ENCODE results near the gene EXOC3L1.

EXOC3L1 gene

DNA sequence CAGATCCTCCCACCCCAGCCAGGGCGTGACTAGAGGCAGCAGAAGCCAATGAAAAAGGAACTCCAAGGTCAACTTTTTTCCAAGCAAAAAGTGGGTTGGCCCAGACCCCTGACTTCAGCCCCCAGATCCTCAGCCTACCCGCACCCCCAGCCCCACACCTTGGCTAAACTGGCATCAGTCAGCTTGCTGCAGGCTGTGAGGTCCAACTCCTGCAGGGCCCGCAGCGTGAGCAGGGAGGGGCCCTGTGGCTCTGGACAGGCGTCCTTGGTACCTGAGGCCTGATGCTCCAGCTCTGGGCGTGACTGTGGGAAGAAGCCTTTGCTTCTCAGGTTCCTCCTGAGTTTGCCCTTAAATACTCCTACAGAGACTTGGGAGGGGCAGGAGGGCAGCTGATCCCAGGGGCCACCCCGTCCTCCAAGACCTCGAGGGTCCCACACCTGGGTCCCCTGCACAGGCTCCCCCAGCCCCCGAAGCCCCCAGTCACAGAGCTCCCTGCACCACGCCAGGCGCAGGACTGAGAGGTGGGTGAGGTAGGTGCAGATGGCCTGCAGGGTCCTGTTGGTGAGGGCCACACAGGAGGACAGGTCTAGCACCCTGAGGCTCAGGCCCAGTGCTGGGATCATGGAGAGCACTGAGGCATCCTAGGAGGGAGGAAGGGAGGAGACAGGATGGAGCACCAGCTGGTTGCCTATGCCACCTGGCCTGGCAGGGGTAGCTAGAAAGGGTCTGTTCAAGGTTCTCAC lies 18.4 kb upstream of the EXOC3L1 start:
- no peaks in the 10 kb centered on the region for H3K27me3 Mint-ChIP-seq
- H3K27ac Mint-ChIP-seq: no peak overlapping the region
- H3K36me3 Mint-ChIP-seq: peaks cover 3% of the 10 kb centered on the region
- H3K4me1 Mint-ChIP-seq: no peaks in the 10 kb centered on the region
- H3K9me3 Mint-ChIP-seq: no peaks in the 10 kb centered on the region
- DNase-seq (ENCODE audit: low spot score in 2 of 2): no peak
- no peak for ATAC-seq (ENCODE audit: low read depth)
- no peak overlapping the region for H3K4me3 Mint-ChIP-seq

DNA sequence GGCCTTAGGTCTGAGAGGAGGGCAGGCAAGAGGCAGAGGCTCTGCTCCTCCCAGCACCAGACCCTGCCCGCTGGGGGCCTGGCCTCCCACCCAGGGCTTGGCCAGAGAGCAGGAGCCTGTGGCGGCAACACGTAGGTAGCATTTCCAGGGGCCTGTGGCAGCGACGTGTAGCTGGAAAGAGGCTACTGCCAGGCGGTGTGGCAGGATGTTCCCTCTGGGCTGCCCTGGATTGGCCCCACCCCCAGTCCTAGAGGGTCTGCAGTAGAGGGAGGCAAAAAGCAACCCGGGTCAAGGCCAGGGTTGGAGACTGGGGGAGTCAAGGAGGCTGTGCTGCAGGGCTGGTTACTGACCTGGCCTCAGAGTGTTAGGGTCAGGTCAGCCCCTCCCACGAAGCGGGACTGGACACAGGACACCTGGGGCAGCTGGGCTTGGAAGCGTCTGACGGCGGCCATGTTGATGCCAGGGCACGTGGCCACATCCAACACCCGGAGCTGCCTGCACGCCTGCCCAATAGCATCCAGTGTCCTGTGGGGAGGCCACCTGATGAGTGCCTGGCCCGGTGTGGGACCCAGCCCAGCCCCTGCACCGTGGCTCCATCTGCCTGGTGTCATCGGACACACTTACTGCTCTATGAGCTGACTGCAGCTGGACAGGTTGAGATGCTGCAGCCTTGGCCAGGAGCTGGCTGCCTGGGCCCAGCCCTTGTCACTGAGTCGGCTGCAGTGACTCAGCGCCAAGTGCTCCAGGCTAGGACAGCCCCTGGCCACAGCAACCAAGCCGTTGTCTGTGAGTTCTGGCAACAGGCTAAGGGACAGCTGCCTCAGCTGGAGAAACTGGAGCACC lies 17.5 kb upstream of the EXOC3L1 start:
- no peaks in the 10 kb centered on the region for H3K4me1 Mint-ChIP-seq
- ATAC-seq (ENCODE audit: low read depth): no peak
- DNase-seq (ENCODE audit: low spot score in 2 of 2): no peak
- H3K9me3 Mint-ChIP-seq: no peaks in the 10 kb centered on the region
- H3K36me3 Mint-ChIP-seq: peaks cover 3% of the 10 kb centered on the region
- H3K27me3 Mint-ChIP-seq: no peaks in the 10 kb centered on the region
- no peak overlapping the region for H3K4me3 Mint-ChIP-seq
- H3K27ac Mint-ChIP-seq: no peak overlapping the region

DNA sequence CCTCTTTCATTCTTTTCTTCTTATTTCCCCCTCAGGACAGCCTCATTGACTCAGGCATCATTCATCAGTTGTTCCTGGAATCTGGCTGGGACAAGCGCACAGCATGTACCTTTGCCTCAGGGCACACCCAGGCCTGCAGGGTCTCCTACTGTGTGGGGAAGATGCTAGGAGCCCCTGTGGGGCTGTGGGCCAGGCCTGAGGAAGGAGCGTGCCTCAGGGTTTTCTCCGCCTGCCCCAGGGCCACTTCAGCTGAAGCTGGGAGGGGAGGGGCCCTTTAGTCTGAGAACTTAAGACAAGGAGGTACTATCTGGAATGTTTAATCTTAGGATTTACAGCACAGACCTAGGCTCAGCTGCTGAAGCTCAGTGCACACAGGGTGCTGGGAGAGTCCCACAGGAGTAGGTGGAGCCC lies 16.9 kb upstream of the EXOC3L1 start:
- peaks cover 3% of the 10 kb centered on the region for H3K36me3 Mint-ChIP-seq
- no peaks in the 10 kb centered on the region for H3K27me3 Mint-ChIP-seq
- H3K4me1 Mint-ChIP-seq: no peaks in the 10 kb centered on the region
- ATAC-seq (ENCODE audit: low read depth): no peak
- H3K4me3 Mint-ChIP-seq: no peak overlapping the region
- no peak for DNase-seq (ENCODE audit: low spot score in 2 of 2)
- H3K27ac Mint-ChIP-seq: no peak overlapping the region
- no peaks in the 10 kb centered on the region for H3K9me3 Mint-ChIP-seq

DNA sequence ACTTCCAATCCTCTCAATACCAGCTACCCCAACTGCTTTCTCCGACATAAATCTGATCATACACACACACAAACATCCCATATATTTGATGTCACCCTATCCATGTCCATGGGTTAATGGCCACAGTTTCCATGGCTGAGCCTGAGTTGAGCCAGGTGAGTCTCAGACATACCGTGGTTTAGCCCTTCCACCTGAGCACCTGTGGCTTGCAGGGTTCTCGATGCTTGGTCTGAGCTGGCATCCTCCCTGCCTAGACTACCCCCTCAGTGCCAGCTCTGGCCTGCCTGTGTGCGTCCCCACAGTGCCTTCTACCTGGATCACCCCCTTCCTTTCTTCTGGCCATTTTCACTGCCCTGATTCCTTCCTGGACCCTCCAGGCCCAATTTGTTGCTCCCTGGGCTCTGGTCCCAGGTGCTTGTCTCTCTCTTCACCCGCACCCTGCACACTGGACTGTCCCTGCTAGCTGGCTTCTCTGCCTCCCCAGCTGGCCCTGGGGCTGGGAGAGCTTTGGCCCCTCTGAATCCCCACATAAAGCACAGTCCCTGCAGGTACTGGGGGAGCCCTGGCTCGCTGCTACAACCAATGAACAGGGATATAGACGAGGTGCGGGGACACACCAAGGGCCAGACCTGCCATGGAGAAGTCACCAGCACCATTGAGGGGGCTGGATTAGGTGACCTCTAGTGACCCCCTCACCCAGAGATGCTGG lies 16.3 kb upstream of the EXOC3L1 start:
- ATAC-seq (ENCODE audit: low read depth) (no peak), DNase-seq (ENCODE audit: low spot score in 2 of 2) (no peak)
- no peaks in the 10 kb centered on the region for H3K4me1 Mint-ChIP-seq
- H3K27ac Mint-ChIP-seq: no peak overlapping the region
- no peaks in the 10 kb centered on the region for H3K9me3 Mint-ChIP-seq
- peaks cover 3% of the 10 kb centered on the region for H3K36me3 Mint-ChIP-seq
- no peak overlapping the region for H3K4me3 Mint-ChIP-seq
- no peaks in the 10 kb centered on the region for H3K27me3 Mint-ChIP-seq

DNA sequence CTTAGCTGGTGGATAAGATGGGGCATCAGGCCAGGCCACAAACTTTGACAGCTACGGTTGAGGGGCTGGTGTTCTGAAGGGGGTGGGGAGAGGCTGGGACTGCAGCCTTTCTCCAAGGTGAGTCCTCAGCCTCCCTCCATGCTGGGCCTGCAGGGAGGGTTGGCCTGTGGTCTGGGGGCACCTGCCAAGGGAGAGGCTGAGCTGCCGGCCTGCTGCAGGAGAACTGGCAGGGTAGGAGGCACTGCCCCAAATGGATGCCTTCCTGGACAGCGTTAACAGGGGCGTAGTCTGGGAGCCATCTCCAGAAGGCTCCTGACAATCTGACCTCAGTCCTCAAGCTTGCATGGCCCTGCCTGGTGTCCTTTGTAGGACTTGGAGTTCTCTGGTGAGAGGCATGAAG lies 14.1 kb upstream of the EXOC3L1 start:
- no peak overlapping the region for H3K4me3 Mint-ChIP-seq
- peaks cover 2% of the 10 kb centered on the region for H3K4me1 Mint-ChIP-seq

DNA sequence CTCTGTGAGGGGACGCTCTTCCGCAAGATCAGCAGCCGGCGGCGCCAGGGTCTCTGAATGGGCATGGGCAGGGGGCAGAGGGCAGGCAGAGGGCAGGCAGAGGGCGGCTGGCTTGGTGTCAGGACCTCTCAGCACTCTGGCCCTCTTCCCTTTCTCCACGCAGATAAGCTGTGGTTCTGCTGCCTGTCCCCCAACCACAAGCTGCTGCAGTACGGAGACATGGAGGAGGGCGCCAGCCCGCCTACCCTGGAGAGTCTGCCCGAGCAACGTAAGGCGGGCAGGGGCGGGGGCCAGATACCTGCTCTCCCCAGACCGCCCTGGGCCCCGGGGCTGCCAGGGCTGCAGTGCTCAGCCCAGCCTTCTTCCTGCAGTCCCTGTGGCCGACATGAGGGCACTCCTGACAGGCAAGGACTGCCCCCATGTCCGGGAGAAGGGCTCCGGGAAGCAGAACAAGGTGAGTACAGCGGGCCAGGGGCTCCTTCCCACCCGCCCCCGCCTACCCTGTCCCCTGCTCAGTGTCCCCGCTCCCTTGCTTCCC lies 13.1 kb upstream of the EXOC3L1 start:
- Mint-ChIP-seq H3K9me3 (no peaks in the 10 kb centered on the region), H3K4me1 (peaks cover 4% of the 10 kb centered on the region), H3K4me3 (no peak overlapping the region), H3K27ac (no peak overlapping the region), H3K27me3 (no peaks in the 10 kb centered on the region), H3K36me3 (peaks cover 8% of the 10 kb centered on the region)
- DNase-seq (ENCODE audit: low spot score in 2 of 2) (no peak), ATAC-seq (ENCODE audit: low read depth) (no peak)

More for the DNA sequence above, 14.1 kb upstream of the EXOC3L1 start:
- H3K9me3 Mint-ChIP-seq: no peaks in the 10 kb centered on the region
- ATAC-seq (ENCODE audit: low read depth) (no peak), DNase-seq (ENCODE audit: low spot score in 2 of 2) (no peak)
- no peaks in the 10 kb centered on the region for H3K27me3 Mint-ChIP-seq
- peaks cover 6% of the 10 kb centered on the region for H3K36me3 Mint-ChIP-seq
- H3K27ac Mint-ChIP-seq: no peak overlapping the region

DNA sequence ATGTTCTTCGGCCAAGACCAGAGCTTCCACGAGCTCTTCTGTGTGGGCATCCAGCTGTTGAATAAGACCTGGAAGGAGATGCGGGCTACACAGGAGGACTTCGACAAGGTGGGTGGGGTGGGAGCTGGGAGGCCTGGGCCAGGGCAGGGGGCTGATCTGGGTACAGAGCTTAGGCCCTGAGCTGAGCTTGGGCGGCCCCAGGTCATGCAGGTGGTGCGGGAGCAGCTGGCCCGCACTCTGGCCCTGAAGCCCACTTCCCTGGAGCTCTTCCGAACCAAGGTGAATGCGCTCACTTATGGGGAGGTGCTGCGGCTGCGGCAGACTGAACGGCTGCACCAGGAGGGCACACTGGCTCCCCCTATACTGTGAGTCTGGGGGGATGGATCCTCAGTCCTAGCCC lies 12.5 kb upstream of the EXOC3L1 start:
- no peak overlapping the region for H3K27ac Mint-ChIP-seq

DNA sequence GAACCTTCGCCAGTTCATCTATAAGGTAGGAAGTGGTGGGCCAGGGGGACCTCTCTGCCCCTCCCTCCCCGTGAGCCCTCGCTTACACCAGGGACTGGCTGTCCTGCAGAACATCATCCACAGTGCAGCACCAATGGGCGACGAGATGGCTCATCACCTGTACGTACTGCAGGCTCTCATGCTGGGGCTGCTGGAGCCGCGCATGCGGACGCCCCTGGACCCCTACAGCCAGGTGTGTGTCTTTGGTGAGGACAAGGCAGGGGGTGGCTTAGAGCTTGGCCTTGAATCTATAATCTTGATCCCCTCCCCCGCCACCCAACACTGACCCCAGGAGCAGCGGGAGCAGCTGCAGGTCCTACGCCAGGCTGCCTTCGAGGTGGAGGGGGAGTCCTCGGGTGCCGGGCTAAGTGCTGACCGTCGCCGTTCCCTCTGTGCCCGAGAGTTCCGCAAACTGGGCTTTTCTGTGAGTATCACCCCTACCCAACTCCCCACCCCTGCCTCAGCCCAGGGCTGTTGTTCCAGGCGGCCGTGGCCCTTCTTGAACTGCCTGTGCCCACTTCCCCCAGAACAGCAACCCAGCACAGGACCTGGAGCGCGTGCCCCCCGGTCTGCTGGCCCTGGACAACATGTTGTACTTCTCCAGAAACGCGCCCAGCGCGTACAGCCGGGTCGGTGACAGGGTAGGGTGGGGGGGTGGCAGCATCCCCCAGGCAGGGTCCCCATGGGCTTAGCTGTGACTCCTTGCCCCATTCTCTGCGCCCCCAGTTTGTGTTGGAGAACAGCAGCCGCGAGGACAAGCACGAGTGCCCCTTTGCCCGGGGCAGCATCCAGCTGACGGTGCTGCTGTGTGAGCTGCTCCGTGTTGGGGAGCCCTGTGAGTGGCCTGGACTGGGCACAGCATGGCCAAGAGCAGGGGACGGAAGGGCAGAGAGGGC lies 11.7 kb upstream of the EXOC3L1 start:
- no peaks in the 10 kb centered on the region for H3K9me3 Mint-ChIP-seq
- no peak for DNase-seq (ENCODE audit: low spot score in 2 of 2)
- no peak overlapping the region for H3K4me3 Mint-ChIP-seq
- peaks cover 12% of the 10 kb centered on the region for H3K36me3 Mint-ChIP-seq
- no peak overlapping the region for H3K27ac Mint-ChIP-seq
- no peaks in the 10 kb centered on the region for H3K27me3 Mint-ChIP-seq
- no peak for ATAC-seq (ENCODE audit: low read depth)
- peaks cover 6% of the 10 kb centered on the region for H3K4me1 Mint-ChIP-seq

More for the DNA sequence above, 12.5 kb upstream of the EXOC3L1 start:
- DNase-seq (ENCODE audit: low spot score in 2 of 2) (no peak), ATAC-seq (ENCODE audit: low read depth) (no peak)
- peaks cover 4% of the 10 kb centered on the region for H3K4me1 Mint-ChIP-seq
- H3K4me3 Mint-ChIP-seq: no peak overlapping the region
- H3K27me3 Mint-ChIP-seq: no peaks in the 10 kb centered on the region
- H3K36me3 Mint-ChIP-seq: peaks cover 8% of the 10 kb centered on the region
- no peaks in the 10 kb centered on the region for H3K9me3 Mint-ChIP-seq

DNA sequence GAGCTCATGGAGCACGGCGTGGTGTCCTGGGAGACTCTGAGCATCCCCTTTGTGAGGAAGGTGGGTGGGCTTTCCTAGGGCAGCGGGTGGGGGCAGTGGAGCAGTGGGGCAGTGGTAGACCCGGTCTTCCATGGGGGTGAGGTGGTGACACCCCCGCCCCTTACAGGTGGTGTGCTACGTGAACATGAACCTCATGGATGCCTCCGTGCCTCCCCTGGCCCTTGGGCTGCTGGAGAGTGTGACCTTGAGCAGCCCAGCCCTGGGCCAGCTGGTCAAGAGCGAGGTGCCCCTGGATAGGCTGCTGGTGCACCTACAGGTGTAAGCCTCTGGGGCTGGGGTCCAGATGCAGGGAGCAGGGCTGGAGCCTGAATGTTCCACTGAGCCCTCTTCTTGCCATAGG lies 10.6 kb upstream of the EXOC3L1 start:
- no peak overlapping the region for H3K4me3 Mint-ChIP-seq
- ATAC-seq (ENCODE audit: low read depth): no peak
- no peaks in the 10 kb centered on the region for H3K9me3 Mint-ChIP-seq
- no peak for DNase-seq (ENCODE audit: low spot score in 2 of 2)
- H3K36me3 Mint-ChIP-seq: peaks cover 22% of the 10 kb centered on the region
- peaks cover 12% of the 10 kb centered on the region for H3K4me1 Mint-ChIP-seq
- no peaks in the 10 kb centered on the region for H3K27me3 Mint-ChIP-seq
- no peak overlapping the region for H3K27ac Mint-ChIP-seq

DNA sequence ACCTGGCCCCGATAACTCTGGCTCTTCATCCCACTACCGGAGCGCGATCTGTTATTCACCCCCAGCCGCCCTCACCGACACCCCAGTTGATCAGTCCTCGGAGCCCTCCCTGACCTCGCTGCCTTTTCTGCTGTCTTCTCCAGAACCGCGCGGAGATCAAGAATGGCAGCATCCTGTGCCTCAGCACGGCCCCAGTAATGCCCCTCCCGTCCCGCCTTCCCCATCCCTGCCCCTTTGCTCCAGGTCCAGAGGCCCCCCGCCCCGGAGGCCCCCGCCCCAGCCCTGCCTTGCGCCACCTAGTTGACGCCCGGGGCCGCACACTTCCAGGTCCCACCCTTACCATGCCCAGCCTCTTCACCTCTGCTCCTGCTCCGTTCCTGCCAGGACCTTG lies 9.9 kb upstream of the EXOC3L1 start:
- Mint-ChIP-seq H3K27me3 (no peaks in the 10 kb centered on the region), H3K27ac (no peak overlapping the region), H3K4me1 (peaks cover 12% of the 10 kb centered on the region), H3K36me3 (peaks cover 22% of the 10 kb centered on the region), H3K9me3 (no peaks in the 10 kb centered on the region), H3K4me3 (peak overlapping the region; percentile 46)
- DNase-seq (ENCODE audit: low spot score in 2 of 2) (no peak), ATAC-seq (ENCODE audit: low read depth) (peak; percentile 12)

DNA sequence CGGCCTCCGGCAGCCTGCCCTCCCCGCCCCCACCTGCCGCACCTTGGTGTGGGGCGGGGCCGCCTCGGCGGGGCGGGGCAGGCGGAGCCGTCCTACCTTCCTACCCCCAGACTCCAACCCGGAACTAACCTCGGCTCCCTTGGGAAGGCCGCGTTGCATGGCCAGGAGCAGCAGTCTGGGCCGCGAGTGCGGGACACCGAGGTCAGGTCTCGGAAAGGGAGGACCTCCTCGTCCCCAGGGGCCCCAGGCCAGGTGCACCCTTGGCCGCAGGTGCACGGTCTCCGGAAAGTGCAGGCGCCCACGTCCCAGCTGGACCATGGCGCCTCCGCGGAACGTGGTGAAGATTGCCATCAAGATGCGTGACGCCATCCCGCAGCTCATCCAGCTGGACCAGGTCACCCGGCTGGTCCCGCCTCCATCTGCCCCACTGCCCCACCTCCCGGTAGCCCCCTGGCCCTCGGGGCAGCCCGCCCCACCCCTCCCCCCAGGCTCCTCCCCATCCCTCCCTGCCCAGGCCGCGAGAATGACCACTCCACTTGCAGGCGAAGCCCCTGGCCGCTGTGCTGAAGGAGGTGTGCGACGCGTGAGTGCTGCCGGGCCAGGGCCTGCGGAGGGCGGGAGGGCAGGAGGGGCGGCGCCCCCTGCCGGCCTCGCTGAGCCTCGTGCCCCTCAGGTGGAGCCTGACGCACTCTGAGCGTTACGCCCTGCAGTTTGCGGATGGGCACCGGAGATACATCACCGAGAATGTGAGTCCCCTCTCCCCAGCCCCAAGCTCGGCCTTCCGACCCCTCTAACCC lies 9.3 kb upstream of the EXOC3L1 start, which contains the start of gene ELMO3:
TSS of gene ELMO3 (plus strand) at position 121 of the 797 bp plus-strand sequence. CDS start at position 317, 196 bp downstream.
- Mint-ChIP-seq H3K27ac (no peak within 1 kb of the TSS), H3K27me3 (no peaks in the 10 kb centered on the region), H3K4me3 (peak within 1 kb of the TSS; percentile 46), H3K4me1 (peaks cover 12% of the 10 kb centered on the region), H3K9me3 (no peaks in the 10 kb centered on the region), H3K36me3 (peaks cover 22% of the 10 kb centered on the region)
- DNase-seq (ENCODE audit: low spot score in 2 of 2) (no peak), ATAC-seq (ENCODE audit: low read depth) (peak; percentile 68)

DNA sequence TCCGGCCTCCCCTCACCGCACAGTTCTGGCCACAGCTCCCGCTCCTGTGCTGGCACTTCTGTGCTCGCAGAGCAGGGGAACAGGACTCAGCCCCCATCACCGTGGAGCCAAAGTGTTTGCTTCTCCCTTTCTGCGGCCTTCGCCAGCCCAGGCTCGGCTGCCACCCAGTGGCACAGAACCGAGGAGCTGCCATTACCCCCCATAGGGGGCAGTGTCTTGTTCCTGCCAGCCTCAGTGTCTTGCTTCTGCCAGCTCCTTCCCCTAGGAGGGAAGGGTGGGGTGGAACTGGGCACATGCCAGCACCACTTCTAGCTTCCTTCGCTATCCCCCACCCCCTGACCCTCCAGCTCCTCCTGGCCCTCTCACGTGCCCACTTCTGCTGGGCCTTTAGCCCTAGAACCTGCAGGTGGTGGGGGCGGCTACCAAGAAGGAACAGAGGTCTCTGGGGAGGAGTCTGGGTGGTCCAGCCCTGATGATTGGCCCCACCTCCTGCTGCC lies 8.3 kb upstream of the EXOC3L1 start:
- Mint-ChIP-seq H3K4me3 (no peak overlapping the region), H3K4me1 (peaks cover 18% of the 10 kb centered on the region), H3K9me3 (no peaks in the 10 kb centered on the region), H3K27ac (no peak overlapping the region), H3K36me3 (peaks cover 22% of the 10 kb centered on the region), H3K27me3 (no peaks in the 10 kb centered on the region)
- ATAC-seq (ENCODE audit: low read depth): peak; percentile 71
- no peak for DNase-seq (ENCODE audit: low spot score in 2 of 2)
